Left ventricle myocardium inferior (tissue), 1 donor: ENCODE measurements around the gene AIFM3. TPM values are rescaled to one million over a fixed set of nuclear protein-coding genes. Genes with fewer than 3 reads are reported as not detected.

Experiments
- DNase-seq: peaks from one replicate; pipeline ENCODE4 v3.0.0-alpha.2; 2020
- H3K27ac ChIP-seq: fragments of 200-600 bp; replicated peaks from 2 replicates; pipeline ENCODE4 v1.8.0; 2021
- H3K27me3 ChIP-seq: fragments of 200-600 bp; 2 replicates; pipeline ENCODE4 v1.8.0; 2021; ENCODE audit warnings: low read depth
- H3K36me3 ChIP-seq: fragments of 200-600 bp; 2 replicates; pipeline ENCODE4 v1.8.0; 2021
- H3K4me1 ChIP-seq: fragments of 200-600 bp; 2 replicates; pipeline ENCODE4 v1.8.0; 2021
- H3K4me3 ChIP-seq: fragments of 200-600 bp; 2 replicates; pipeline ENCODE4 v1.8.0; 2021; ENCODE audit warnings: mild to moderate bottlenecking, moderate library complexity
- H3K9me3 ChIP-seq: fragments of 200-600 bp; replicated peaks from 2 replicates; pipeline ENCODE4 v1.8.0; 2021
- intact Hi-C: fragments of 100-400 bp; cut with micrococcal nuclease; formaldehyde crosslinking; loops from one replicate; pipeline ENCODE4 v1.11.0; 2022
- total RNA-seq: library from RNA; stranded (reverse); fragmentation: NEBNext Ultra II Directional; extraction: Animal tissue kit (Norgen Biotek cat#: 25700); gene quantifications from one replicate; pipeline ENCODE4 v1.2.1, GENCODE V29; 2021
- TF ChIP-seq, protein P1 (sequence below): fragments of 200-600 bp; IDR thresholded peaks from 2 replicates; pipeline ENCODE4 v1.8.0; 2021; ENCODE audit warnings: antibody characterized with exemption, mild to moderate bottlenecking, borderline replicate concordance
- donor health status: DM: no; HTN: yes; CAD: no; lungs with severe emphysema.

Gene AIFM3
- total RNA-seq, 1 donor from 2014 or later: 0.47 TPM

DNA sequence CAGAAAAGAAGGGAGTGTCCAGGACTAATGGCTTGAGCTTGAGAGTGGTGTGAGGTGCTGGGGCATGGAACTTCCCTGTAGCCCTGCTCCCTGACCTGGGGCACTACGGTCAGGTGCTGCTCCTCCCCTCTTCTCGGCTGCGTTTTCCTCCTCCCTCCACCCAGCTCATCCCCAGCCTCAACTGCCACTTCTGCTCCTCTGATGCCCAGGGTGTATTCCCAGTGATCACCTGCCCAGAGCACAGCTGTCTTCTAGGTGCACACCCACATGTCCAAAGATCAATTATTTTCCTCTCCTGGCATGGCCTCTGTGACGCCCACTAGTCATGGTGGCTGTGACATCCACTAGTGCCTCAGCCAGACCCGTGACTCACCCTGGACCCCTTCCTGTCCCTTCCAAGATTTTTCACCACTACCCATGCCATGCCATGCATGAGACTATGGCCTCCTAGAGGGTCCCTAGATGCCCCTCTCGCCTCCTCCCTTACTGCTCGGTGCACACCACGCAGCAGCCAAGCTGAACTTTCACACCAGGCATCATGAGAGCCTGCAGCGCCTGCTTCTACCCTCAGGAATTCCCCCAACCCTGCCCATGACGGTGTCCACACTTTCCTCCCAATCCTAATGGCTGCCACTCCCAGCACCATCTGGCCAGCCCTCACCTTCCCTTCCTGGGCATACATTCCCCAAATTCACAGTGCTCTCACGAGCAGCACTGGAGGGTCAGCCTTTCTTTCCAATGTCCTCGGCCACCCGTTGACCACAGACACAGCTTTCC, 49.8 kb downstream of the AIFM3 start:
- TF ChIP-seq, protein P1, sequence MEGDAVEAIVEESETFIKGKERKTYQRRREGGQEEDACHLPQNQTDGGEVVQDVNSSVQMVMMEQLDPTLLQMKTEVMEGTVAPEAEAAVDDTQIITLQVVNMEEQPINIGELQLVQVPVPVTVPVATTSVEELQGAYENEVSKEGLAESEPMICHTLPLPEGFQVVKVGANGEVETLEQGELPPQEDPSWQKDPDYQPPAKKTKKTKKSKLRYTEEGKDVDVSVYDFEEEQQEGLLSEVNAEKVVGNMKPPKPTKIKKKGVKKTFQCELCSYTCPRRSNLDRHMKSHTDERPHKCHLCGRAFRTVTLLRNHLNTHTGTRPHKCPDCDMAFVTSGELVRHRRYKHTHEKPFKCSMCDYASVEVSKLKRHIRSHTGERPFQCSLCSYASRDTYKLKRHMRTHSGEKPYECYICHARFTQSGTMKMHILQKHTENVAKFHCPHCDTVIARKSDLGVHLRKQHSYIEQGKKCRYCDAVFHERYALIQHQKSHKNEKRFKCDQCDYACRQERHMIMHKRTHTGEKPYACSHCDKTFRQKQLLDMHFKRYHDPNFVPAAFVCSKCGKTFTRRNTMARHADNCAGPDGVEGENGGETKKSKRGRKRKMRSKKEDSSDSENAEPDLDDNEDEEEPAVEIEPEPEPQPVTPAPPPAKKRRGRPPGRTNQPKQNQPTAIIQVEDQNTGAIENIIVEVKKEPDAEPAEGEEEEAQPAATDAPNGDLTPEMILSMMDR: no peak
- Histone ChIP-seq H3K4me1 (peaks cover 26% of the 10 kb centered on the region), H3K27me3 (no peaks in the 10 kb centered on the region), H3K4me3 (no peak overlapping the region), H3K27ac (no peak overlapping the region), H3K36me3 (no peaks in the 10 kb centered on the region), H3K9me3 (no peaks in the 10 kb centered on the region)
- DNase-seq: no peak
- intact Hi-C loops: no loop called here

DNA sequence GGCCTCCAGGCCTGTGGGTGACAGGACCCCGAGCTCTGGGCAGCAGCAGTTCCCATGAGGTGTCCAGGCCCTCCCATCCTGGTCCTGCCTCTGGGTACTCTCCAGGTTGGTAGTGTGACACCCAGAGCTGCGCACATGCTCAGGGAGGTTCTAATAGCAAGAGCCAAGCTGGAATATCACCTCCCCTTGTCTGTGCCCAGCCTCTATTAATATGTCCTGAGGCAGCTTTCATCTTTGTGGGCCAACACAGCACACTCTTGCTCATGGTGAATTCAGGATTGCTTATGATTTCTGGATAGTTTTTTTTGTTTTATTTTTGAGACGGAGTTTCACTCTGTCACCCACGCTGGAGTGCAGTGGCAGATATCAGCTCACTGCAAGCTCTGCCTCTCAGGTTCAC, 51.3 kb downstream of the AIFM3 start:
- Histone ChIP-seq H3K9me3 (no peaks in the 10 kb centered on the region), H3K4me1 (peaks cover 26% of the 10 kb centered on the region), H3K4me3 (no peak overlapping the region), H3K27ac (no peak overlapping the region), H3K36me3 (no peaks in the 10 kb centered on the region), H3K27me3 (no peaks in the 10 kb centered on the region)
- DNase-seq: no peak
- TF ChIP-seq, protein P1: no peak
- intact Hi-C loops: no loop called here

DNA sequence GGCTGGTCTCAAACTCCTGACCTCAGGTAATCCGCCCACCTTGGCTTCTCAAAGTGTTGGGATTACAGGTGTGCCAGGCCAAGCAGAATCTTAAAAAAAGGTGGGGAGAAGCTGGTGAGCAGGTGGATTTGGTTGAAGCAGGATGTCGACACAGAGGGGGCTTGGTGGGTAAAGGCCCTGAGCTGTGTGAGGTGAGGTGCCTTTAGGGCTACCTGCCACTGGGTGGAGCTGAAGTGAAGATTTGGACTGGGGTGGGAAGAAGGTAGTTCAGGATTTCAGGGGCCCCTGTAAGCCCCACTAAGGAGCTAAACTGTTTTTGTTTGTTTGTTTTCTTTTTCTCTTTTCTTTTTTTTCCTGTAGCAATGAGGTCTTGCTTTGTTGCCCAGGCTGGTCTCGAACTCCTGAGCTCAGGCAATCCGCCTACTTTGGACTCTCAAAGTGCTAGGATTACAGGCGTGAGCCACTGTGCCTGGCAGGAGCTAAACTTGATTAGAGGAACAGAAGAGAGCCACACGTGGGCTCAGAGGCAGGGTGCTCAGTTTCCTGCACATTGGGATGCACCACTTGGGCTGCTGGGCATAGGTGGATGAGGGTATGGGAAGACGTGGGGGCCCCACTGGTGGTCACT, 53.9 kb downstream of the AIFM3 start:
- intact Hi-C loops: no loop called here
- Histone ChIP-seq H3K36me3 (no peaks in the 10 kb centered on the region), H3K4me3 (no peak overlapping the region), H3K4me1 (peaks cover 1% of the 10 kb centered on the region), H3K9me3 (no peaks in the 10 kb centered on the region), H3K27me3 (no peaks in the 10 kb centered on the region), H3K27ac (no peak overlapping the region)
- TF ChIP-seq, protein P1: peak; percentile 27
- no peak for DNase-seq

DNA sequence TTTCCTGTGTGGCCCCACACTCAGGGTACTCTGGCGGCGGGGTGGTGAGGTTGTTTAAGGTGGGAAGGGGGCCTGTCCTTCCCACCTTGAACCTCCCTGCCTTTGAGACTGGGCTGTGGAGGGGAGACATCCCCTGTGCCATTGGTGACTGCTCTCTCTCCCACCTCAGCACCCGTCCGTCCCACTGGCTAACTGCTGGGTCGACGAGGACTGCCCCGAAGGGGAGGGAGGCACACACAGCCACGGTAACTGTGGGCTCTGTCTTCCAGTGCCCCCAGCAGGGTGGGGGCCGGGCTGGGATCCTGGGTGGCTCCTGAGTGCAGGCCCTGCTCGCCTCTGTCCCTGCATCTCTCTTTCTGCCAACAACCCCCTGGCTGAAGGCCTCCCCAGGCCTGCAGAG, 55.5 kb downstream of the AIFM3 start:
- intact Hi-C loops: no loop called here
- H3K27me3 ChIP-seq: no peaks in the 10 kb centered on the region
- peaks cover 6% of the 10 kb centered on the region for H3K4me1 ChIP-seq
- H3K4me3 ChIP-seq: no peak overlapping the region
- no peaks in the 10 kb centered on the region for H3K36me3 ChIP-seq
- no peaks in the 10 kb centered on the region for H3K9me3 ChIP-seq
- TF ChIP-seq, protein P1: no peak
- DNase-seq: no peak
- no peak overlapping the region for H3K27ac ChIP-seq

DNA sequence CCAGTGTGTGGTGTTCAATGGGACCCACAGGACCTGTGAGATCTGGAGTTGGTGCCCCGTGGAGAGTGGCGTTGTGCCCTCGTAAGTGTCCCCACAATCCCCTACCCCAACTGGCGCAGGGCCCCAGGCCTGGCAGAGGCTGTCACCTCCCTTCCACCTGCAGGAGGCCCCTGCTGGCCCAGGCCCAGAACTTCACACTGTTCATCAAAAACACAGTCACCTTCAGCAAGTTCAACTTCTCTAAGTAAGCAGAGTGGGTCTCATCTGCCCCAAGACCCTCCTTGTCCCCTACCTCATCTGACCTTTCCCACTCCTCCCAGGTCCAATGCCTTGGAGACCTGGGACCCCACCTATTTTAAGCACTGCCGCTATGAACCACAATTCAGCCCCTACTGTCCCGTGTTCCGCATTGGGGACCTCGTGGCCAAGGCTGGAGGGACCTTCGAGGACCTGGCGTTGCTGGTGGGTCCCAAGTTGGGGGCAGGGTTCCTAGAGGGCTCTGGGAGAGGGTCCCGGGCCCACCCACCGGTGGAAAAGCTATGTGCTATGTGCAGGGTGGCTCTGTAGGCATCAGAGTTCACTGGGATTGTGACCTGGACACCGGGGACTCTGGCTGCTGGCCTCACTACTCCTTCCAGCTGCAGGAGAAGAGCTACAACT, 56.0 kb downstream of the AIFM3 start:
- no peak for DNase-seq
- H3K4me3 ChIP-seq: no peak overlapping the region
- no peaks in the 10 kb centered on the region for H3K9me3 ChIP-seq
- no peaks in the 10 kb centered on the region for H3K36me3 ChIP-seq
- peaks cover 8% of the 10 kb centered on the region for H3K4me1 ChIP-seq
- TF ChIP-seq, protein P1: no peak
- H3K27ac ChIP-seq: no peak overlapping the region
- intact Hi-C loops: no loop called here
- no peaks in the 10 kb centered on the region for H3K27me3 ChIP-seq
